Lower leg skin (tissue), 4 donors: Measurements from ENCODE around the gene C10orf95. TPM values are rescaled to one million over a fixed set of nuclear protein-coding genes. Genes with fewer than 3 reads are reported as not detected.

Experiments
- DNase-seq, 2 donors: peaks; one replicate each; pipeline ENCODE4 v3.0.0-alpha.2; 2019; ENCODE audit warnings: low spot score in 2 of 2
- H3K4me3 ChIP-seq: fragments of 200-600 bp; sonication (generic); 2 replicates; pipeline ENCODE4 v1.5.1; 2017; ENCODE audit warnings: mild to moderate bottlenecking, low read depth; ENCODE audit not compliant: poor library complexity, severe bottlenecking
- POLR2A ChIP-seq, 2 donors: fragments of 450-650 bp; IDR thresholded peaks; one replicate each; pipeline ENCODE4 v1.6.1; 2016 to 2017; ENCODE audit warnings: antibody characterized with exemption in 2 of 2, mild to moderate bottlenecking in 1 of 2, moderate library complexity in 1 of 2
- WGBS, 2 donors: methylation state at CpG; one replicate each; pipeline ENCODE4 v1.1.5; 2018; 5-methylcytosine and 5-hydroxymethylcytosine counted together
- intact Hi-C: fragments of 100-400 bp; cut with DNase I; formaldehyde crosslinking; loops from one replicate; pipeline ENCODE4 v1.15.0; 2023; ENCODE audit warnings: low total_unique reads
- total RNA-seq, 4 donors: library from RNA; depleted of rRNA; stranded (reverse); fragments of >200 nt; gene quantifications; one replicate each; pipeline ENCODE4 v1.1.0, GENCODE V29; 2016
- TF ChIP-seq, protein P1 (sequence below), 3 donors: fragments of 450-650 bp; IDR thresholded peaks; one replicate each; pipeline ENCODE4 v1.5.1; 2016; ENCODE audit warnings: antibody characterized with exemption in 3 of 3, mild to moderate bottlenecking in 3 of 3, moderate library complexity in 2 of 3

Gene C10orf95
- total RNA-seq, 4 donors from 2014 or later: 7.6 to 17.3 (median 11.5) TPM

DNA sequence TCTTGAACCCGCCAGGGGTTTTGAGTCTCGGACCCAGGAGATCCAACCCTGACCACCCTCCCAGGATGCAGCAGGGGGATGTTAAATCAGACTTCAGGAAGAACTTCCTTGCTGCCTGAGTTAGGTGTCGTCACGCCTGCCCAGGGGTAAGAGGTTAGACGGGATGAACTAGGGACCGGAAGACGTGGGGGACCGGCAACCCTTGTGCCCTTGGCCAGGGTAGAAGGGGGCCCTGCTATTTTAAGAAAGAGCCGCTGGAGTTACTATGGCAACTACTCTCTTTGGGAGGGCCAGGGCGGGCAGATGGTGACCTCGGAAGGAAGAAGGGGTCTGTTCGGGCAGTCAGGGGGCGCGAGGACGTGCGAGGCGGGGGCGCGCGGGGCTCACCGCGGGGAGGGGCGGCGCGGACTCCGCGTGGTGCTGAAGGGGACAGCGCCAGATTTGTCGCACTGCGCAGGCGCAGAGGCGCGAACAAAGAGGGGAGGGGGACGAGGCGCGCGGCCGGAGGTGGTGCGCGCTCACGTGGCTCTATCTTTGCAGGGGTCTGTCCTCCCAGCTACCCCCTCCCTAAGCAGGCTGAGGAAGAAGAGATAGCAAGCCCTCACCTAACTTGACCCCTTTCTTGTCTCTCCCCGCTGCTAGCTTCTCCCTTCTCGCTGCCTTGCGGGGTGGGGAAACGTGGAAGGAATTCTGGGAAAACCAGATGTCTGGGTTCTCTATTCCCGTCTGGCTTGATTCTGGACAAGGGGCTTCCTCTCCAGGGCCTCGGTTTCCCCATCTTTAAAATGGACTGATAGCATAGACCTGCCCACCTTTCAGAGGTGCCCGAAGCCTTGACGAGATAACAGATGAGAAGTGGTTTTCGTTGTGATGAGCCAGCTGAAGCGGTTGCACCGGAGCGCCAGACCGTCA is 31.8 kb downstream of the C10orf95 start:
- intact Hi-C loops: loop anchor here (10.0 kb wide), 1 partner anchor 55 kb away; no protein-coding TSS in a partner anchor

DNA sequence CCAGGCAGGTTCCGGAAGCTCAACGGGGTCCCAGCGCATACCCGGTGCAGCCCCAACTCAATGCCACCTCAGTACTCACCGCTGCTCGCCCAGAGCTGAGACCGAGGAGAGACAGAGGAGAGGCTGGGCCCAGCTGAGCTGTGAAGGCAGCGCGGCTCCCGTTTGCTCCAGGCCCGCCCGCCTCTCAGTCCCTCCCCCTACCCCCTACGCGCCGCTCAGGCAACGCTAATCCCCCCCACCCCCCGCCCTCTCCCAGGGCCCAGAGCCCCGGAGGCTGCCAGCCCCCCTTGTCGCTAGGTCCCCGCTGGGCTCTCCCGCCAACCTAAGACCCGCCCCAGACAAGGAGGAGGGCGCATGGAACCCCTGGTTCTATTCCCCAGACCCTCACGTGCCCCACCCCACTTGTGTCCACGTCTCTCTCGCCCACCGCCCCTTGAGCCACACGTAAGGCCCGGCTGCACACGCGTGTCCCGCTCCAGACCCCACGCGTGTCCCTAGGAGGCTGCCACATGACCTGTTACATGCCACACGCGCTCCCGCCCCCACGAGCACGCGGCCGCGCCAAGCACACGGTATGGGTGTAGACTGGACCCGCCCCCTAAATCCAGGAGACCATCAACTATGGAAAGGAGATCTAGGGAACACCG is 32.6 kb downstream of the C10orf95 start, which contains the start of gene PSD:
Gene PSD, minus strand, starts transcription at position 164 of the 647 bp plus-strand sequence. CDS start 1,747 bp downstream, outside the sequence.
- no peak for DNase-seq
- H3K4me3 ChIP-seq: no peak within 1 kb of the TSS
- WGBS, 2 donors: 2 to 3% methylated on average over 36 to 40 of the region's 45 CpGs
- intact Hi-C loops: no loop called here
- TF ChIP-seq POLR2A (IDR thresholded peaks at IDR 0.05): no peak
- TF ChIP-seq, protein P1, sequence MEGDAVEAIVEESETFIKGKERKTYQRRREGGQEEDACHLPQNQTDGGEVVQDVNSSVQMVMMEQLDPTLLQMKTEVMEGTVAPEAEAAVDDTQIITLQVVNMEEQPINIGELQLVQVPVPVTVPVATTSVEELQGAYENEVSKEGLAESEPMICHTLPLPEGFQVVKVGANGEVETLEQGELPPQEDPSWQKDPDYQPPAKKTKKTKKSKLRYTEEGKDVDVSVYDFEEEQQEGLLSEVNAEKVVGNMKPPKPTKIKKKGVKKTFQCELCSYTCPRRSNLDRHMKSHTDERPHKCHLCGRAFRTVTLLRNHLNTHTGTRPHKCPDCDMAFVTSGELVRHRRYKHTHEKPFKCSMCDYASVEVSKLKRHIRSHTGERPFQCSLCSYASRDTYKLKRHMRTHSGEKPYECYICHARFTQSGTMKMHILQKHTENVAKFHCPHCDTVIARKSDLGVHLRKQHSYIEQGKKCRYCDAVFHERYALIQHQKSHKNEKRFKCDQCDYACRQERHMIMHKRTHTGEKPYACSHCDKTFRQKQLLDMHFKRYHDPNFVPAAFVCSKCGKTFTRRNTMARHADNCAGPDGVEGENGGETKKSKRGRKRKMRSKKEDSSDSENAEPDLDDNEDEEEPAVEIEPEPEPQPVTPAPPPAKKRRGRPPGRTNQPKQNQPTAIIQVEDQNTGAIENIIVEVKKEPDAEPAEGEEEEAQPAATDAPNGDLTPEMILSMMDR (IDR thresholded peaks at IDR 0.05): no peak

More for the DNA sequence above, 31.8 kb downstream of the C10orf95 start:
- 1 to 2% methylated on average over 47 to 48 of the region's 54 CpGs for WGBS, 2 donors
- no peak for TF ChIP-seq POLR2A (IDR thresholded peaks at IDR 0.05)
- TF ChIP-seq, protein P1 (IDR thresholded peaks at IDR 0.05): no peak
- DNase-seq: no peak
- no peak overlapping the region for H3K4me3 ChIP-seq

DNA sequence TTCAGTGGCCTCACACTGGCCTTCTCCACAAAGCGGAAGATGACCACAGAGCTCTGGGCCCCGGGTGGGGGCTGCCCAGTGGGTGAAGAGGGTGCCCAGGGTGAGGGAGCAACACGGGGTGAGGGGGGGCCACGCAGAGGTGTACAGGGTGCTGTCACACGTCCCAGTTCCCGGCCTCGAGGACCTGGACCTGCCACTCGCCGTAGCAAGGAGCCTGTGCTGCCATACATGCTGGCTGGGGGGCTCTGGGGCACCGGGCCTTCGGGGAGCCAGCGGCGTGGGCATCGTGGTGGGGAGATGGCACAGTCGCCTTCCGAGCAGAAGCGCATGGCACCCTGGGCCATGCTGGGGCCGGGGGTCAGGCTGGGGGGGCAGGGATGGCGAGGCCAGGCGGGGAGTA is 34.6 kb downstream of the C10orf95 start:
- 84 to 88% methylated on average over 19 of the region's 20 CpGs for WGBS, 2 donors
- no peak for TF ChIP-seq POLR2A (IDR thresholded peaks at IDR 0.05)
- TF ChIP-seq, protein P1 (IDR thresholded peaks at IDR 0.05): no peak
- intact Hi-C loops: no loop called here
- no peak for DNase-seq
- H3K4me3 ChIP-seq: no peak overlapping the region

DNA sequence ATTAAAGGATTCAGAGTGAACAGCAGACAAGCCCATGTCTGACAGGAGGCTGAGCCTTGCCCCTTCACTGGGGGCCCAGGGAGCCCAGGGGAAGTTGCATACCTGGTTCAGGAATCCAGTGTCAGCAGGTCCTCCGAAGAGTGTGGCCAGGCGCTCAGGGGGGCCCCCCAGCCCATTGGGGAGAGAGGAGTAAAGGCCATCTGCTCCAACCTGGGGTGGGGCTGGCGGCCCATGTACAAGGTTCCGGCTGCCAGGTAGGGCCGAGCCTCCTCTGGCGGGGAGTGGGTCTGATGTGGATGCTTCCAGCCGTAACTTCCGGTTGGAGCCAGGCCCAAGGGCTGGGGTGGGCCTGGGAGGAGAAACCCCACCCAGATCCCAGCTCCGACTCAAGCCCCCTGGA is 35.1 kb downstream of the C10orf95 start:
- intact Hi-C loops: no loop called here
- H3K4me3 ChIP-seq: no peak overlapping the region
- no peak for DNase-seq
- WGBS, 2 donors: 70 to 83% methylated on average over 2 to 5 of the region's 9 CpGs
- no peak for TF ChIP-seq POLR2A (IDR thresholded peaks at IDR 0.05)
- TF ChIP-seq, protein P1 (IDR thresholded peaks at IDR 0.05): no peak

DNA sequence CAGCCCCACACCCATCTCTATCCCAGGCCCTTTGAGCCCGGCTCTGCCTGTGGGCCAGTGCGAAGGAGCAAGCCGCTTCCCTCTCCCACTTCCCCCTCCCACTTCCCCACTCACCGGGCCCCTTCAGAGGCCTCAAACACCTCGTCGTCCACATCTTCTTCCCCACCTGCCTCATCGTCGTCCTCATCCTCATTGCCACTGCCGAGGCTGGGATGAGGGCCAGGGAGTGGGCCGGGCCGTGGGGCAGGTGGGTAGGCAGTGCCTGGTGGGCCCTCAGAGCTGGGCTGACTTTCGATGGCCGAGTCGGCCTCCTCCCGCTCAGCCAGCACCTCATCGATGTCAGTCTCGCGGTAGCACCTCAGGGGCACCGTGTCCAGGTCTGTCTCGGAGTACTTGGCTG is 36.6 kb downstream of the C10orf95 start:
- no peak overlapping the region for H3K4me3 ChIP-seq
- no peak for DNase-seq
- intact Hi-C loops: no loop called here
- WGBS, 2 donors: 45 to 49% methylated on average over 14 to 20 of the region's 20 CpGs
- TF ChIP-seq, protein P1 (IDR thresholded peaks at IDR 0.05): no peak
- no peak for TF ChIP-seq POLR2A (IDR thresholded peaks at IDR 0.05)
